Stimulated activated CD4-positive, alpha-beta T cell treated with anti-CD3 and anti-CD28 coated beads, Interleukin-12 subunit alpha, Interleukin-12 subunit beta, amount 100 ng/mL, for 4 hours (primary cell): ENCODE measurements around the gene AGPAT3.

Experiments used
- DNase-seq: peaks from one replicate; pipeline ENCODE4 v3.0.0-alpha.2; 2020

Gene AGPAT3

DNA sequence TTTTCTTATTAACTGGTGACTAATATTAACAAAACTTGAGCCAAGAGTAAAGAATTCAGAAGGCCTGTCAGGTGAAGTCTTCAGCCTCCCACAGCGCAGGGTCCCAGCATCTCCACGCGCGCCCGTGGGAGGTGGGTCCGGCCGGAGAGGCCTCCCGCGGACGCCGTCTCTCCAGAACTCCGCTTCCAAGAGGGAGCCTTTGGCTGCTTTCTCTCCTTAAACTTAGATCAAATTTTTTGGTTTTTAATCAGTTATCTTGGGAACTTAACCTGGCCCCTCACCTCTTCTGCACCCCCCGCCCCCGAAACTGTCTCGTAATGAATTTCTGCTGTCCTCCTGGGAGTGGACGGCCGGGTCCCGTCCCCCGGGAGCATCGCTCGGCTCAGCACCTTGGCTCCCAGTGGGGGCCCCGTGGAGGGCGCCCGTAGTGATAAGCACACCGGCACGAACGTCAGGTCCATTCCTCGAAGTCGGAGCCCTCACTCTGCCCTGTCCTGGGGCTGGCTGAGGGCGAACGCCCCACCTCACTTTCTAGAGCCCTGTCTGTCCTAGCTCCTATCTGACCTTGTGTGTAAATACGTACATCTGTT is 117.6 kb downstream of the AGPAT3 start:
- no peak for DNase-seq

DNA sequence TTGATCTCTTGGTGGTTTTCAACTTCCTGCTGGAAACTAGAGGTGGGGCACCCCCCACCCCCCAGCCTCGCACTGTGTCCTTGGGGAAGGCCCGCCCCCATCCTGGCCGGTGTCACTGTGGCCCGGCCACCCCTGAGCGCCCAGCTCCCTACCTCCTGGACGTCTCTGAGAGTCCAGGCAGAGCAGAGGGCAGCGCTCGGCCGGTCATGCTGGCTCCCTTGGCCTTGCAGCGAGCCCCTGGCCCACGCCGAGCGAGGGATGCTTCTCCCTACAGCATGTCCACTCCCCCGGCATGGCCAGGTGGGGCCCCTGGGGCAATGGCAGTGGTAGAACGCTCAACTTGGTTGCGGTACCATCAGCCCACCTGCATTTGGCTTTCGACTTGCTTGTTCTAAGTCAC is 118.4 kb downstream of the AGPAT3 start:
- no peak for DNase-seq

DNA sequence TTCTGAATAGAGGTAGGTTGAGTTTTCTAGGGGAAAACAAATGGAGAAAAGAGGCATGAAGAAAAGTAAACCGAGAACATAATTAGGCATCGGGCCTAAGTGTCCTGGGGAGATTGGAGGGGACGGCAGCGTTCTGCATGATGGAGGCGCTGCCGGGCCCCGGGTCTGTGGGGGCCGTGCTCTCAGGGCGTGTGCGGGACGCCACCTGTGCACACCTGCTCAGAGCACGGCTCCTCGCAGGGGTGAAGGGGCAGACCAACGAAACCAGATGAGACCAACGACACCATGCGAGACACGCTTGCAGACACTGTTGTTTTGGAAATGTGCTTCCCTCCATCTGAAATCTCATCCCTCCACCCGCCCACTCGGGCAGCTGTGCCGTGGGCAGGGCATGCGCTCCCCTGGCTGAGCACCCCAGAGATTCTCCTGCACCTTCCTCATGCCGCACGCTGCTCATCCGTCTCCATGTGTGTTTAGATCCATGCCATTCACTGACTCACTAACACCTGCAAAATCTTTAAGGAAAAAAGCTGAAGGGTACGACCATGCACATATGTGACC is 118.9 kb downstream of the AGPAT3 start:
- DNase-seq, result no peak

DNA sequence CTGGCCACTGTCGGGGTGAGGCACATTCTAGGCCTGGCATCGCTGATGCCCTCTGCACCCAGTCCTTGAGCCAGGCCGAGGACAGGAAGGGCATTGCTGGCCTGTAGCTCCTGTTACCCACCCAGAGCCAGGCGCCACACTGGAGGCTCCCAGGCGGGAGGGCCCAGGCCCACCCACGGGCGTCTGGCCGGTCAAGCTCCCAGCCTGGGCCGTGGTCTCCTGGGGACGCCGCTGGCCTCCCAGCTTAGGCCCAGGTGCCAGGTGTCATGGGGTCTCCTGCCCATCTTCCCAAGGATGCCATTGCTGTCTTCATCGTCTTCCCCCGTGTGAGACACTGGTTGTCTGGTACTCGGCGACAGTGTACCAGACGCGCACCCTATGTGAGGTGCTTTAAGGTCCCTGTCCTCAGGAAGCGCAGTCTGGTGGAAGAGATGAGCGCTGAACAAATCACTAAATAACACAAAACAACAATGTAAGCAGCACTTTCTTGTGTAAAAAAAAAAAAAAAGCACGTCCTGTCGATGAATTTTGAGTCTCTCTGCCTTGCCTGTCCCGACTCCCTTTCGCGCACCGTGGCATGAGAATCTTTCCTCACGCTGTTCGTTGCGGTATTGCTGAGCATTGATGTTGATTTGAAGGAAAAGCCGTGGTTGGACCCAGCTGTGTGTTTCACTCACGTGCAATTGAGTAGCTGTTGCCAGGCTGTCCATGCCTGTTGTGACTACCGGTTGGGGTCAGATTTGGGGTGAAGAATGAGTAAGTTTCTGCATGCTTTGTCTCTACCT is 120.1 kb downstream of the AGPAT3 start:
- no peak for DNase-seq

DNA sequence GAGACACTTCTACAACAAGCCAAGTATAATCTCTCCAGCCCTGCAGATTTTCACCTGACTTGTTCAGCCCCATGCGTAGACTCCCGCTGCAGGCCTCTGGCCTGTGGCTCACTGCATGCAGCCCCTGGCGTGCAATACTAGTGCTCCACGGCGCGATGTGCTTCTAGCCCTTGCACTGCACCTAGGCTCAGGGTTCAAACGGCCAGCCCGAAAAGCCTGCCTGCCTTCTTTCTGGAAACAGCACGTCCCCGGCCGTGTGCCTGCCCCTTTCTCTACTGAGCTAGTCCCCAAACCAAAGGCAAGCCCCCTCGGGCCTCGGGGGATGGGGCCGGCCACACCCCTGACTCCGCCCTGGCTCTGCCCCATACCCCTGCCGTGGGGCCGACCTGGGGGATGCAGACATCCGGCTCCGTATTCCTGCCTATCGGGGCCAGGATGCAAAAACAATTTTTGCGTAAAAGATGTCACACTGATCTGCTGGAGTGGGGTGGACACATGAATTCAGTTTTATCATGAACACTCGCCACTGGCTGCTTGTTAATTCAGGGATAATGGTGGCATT is 120.7 kb downstream of the AGPAT3 start:
- DNase-seq, result no peak

DNA sequence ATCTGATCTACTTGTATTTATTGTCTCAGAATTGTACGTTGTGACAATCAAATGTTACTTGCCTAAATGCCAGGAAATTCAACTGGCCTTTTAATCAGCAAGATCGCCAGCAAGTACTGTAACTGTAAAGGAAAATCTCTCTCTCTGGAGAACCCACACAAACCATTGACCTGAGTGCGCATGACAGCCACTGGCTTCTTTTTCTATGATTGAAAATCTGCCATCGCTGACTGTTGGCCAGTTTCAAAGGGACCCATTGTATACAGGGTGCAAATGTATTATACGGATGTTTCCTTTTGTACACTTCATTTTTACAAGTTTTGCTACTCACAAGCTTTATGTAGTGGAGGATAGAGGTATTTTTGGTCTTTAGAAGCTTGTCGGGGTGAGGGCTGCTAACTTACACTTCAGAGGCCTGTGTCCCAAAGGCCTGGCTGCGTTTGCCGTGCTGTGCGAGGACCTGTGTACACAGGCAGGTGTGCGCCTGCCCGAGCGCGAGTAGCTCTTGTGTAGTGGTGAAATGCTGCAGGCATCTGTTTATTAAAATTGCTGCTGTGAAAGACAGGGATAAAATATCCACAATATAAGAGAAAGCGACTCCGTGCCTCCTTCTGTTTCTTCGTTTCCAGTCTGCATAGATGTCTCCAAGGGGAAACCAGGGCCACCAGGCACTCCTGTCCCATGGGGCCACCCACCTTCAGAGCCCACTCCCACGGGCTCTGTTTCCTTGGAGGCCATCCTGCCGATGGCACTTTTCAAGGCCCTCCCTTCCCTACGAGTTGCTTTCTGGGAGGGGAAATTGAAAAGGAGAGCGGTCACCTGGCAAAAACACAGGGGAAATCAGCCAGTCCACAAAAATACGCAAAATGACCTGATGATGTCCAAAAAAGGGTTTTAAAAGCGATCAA is 121.8 kb downstream of the AGPAT3 start:
- DNase-seq, result no peak

DNA sequence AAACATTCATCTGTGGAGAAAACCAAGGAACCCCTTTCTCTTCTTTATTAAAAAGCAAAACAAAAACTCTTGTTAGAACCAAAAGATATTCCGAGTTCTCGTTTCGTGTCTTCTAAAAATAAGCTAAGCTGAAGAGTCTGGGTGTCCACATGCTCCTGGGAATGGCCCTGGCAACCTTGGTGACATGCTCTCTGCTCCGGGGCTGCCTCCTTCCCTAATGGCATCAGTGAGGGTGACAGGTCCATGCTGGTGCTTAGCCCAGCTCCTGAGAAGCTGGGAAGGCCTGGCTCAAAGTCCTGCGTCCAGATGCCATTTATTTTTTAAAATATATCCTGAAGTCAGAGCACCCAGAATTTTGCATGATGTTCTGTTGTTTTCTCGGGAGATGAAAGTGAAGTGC is 122.5 kb downstream of the AGPAT3 start:
- DNase-seq, result no peak

DNA sequence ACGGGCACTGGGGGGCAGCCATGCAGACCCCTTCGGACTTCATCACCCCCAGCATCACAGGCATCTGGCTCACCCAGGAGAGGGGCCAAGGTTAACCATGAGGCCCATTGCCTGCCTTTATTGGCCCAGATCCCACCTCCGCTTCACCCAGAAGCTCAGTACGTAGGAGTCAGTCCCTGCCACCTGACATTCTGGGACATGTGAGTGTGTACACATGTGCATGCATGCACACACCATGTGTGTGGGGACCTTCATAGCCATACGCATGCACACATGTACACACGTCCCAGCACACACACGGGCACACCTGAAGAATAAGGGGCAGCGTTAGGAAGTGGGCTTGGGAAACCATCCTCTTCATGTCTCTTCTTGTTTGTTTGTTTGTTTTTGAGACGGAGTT is 123.0 kb downstream of the AGPAT3 start:
- DNase-seq, result no peak

DNA sequence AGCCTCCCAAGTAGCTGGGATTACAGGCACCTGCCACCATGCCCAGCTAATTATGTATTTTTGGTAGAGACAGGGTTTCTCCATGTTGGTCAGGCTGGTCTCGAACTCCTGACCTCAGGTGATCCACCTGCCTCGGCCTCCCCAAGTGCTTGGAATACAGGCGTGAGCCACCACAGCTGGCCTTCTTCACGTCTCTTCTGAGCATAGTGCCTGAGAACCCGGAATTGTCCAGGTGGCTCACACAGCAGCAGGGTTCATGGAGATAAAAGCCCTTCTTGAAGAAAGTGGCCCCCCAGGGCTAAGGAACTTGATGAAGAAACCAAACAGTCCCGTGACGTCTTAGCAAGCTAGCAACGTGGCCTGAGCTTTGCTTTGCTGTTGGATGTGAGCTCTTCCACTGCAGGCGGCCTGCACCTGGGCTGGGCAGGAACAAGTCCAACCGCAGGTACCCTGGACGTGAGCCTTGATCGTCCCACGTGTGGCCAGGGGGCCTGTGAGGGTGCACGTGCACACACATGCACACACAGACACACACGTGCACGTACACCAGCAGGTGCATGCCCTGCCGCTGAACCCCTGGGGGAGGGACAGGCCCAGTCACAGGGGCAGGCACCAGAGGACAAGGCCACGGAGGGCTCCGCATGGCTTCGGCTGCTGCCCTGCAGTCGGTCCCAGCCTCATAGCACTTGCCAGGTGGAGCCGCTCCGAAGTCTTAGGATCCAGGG is 123.6 kb downstream of the AGPAT3 start:
- DNase-seq, result no peak

GRCh38 chr21:43989401-43989800 is 124.4 kb downstream of the AGPAT3 start:
- no peak for DNase-seq

DNA sequence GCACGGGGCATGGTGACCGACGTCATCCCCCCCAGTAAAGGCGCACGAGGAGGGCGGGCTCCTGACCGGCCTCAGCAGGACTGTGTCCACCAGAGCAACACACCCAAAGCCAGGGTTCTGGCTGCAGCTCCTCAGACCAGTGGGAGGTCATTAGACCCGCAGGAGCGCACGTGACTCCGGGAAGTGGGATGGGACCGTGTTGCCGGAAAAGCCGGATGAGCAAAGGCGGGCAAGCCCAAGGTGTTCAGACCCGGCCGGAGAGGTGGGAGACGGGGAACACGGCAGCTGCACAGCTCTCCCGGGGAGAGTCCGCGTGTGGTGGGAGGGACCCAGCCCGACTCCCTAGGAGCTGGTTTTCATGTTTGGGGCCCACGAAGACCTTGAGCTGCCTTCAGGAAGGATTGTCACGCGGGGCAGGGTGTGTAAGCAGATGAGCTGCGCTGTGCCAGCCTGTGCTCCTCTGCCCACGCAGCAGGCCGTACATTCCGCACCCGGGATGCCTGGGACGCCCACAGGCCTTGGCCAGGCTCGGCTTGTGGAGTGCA is 126.5 kb downstream of the AGPAT3 start:
- no peak for DNase-seq

DNA sequence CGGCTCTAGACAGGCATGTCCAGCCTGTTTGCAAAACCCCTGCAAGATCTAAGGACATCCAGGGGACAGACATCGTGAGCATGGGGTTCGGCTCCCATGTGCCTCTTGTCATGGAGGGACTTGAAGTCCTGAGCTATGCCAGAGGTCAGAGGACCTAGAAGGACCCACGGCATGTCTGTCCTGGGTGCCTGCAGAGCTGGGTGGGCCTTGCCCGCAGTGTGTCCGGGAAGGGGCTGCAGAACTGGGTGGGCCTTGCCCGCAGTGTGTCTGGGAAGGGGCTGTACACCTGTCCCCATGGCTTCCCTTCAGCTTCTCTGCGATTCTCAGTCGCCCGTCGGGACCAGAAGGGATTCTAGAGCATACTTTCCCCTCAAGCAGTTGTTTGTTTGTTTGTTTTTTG is 127.1 kb downstream of the AGPAT3 start:
- no peak for DNase-seq

DNA sequence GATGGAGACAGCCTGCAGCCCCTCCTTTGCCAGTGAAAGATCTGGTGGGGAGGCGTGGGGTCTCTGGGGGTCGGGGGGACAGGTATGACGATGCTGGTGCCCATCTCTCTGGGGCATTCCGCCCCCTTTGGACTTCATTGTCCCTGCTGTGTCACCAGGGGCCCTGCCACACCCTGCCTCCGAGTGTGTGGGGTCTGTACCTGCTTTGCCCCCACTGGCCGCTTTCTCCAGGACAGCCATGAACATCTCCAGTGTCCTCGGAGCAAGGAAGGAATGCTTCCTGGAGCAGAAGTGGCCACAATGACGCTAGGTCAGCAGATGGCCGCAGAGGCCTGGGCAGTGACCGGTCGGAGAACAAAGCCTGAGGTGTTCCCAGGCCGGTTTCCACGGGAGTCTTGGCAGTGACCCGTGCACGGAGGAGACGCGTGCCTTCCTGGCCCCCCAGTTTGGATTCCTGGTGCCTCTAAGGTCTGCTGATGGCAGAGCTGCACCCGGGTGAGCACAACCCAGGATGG is 128.5 kb downstream of the AGPAT3 start:
- DNase-seq, result no peak

DNA sequence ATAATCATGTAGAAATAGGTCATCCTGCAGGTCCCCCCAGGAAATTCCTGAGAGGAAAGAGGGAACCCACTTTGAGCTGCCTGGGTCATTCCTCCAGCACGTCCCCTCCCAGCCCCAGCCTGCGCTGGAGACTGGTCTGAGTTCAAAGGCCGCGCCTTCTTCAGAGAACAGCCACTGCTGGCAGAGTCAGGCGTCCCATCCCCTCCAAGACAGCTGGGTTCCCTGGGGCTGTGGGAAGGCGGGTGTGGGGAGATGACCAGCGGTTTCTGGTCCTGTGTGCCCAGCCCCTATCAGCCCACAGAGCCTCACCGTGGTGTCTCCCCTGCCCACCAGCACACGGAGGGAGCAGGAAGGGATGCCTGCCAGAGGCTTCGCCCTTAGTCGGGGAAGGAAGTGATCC is 129.1 kb downstream of the AGPAT3 start:
- no peak for DNase-seq

GRCh38 chr21:43994646-43995045 is 129.6 kb downstream of the AGPAT3 start:
- no peak for DNase-seq

- no peak for DNase-seq
Measured at GRCh38 chr21:43995521-43996105, 130.6 kb downstream of the AGPAT3 start.

GRCh38 chr21:43997766-43998742 is 133.0 kb downstream of the AGPAT3 start:
- no peak for DNase-seq

DNA sequence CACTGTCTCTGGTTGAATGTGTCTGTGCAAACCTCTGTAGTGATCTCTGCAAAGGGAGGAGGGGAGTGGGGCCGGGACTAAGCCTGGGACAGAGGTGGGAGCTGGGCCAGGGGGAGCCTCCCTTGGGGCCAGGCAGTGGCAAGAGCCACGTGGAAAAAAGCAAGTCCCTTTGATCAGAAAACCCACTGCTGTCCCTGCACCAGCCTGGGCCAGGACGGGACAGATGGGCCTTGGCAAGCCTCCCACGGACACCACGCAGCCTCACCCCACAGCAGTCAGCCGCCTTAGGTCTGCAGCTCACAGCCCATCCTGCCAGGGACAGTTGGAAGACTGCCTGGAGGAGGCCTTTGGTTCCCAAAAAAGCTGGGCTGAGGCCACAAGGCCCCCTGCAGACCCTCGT is 135.3 kb downstream of the AGPAT3 start:
- no peak for DNase-seq

DNA sequence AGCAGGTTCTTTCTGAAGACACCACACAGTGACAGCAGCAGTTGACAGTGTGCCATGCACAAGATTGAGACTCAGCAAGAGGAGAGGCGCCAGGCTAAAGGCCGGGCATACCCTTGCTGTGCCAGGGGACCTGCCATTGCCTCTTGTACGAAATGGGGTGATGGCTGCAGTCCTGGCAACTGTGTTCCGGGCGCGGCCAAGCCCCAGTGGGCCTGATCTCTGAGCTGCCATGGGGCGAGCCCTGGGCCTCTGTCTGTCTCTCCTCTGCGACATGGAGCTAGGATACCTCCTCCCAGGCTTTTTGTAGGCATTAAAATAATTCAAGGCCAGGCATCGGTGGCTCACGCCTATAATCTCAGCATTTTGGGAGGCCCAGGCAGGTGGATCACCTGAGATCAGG is 137.5 kb downstream of the AGPAT3 start:
- DNase-seq, result no peak

DNA sequence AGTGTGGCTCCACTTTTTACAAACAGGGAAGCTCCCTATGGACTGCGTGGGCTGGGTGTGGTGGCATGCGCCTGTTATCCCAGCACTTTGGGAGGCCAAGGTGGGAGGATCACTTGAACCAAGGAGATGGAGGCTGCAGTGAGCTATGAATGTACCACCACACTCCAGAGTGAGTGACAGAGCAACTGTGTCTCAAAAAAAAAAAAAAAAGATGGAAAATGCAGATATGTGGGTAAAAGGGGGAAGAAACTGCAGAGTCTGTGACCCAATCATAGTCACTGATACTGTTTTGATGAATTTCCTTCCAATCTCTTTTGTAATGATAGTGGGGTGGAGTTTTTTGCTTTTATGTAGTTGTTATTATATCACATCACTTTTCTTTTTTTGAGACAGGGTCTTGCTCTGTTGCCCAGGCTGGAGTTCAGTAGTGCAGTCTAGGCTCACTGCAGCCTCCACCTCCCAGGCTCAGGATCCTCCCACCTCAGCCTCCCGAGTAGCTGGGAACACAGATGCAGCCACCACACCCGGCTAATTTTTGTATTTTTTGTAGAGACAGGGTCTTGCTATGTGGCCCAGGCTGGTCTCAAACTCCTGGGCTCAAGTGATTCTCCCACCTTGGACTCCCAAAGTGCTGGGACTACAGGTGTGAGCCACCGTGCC is 138.4 kb downstream of the AGPAT3 start:
- no peak for DNase-seq
